ENCODE results near the gene DNAJB12. TPM values are rescaled to one million over a fixed set of nuclear protein-coding genes. Genes with fewer than 3 reads are reported as not detected.

The DNAJB12 gene
- total and polyA plus RNA-seq, 10 of the 15 experiments (the other 5 are each of a cell fraction or from before 2014, with no cell fraction given): 4.6 to 31.6 (median 18.8) TPM

GRCh38 chr10:72322030-72322279, 32.8 kb downstream of the DNAJB12 start (continued):
- no peak for TF ChIP-seq SUPT20H (IDR thresholded peaks at IDR 0.05; ENCODE audit: borderline replicate concordance, control insufficient read depth, low read depth, low read length)
- no peak for TF ChIP-seq ZNF592 (IDR thresholded peaks at IDR 0.05)

GRCh38 chr10:72321248-72322029, 33.3 kb downstream of the DNAJB12 start:
- intact Hi-C loops (cut with micrococcal nuclease; ENCODE audit: unreplicated experiment): loop anchor here (2.0 kb wide), 1 partner anchor 61 kb away; no protein-coding TSS in a partner anchor
- no peak for FAIRE-seq
- TF ChIP-seq ZNF274 (IDR thresholded peaks at IDR 0.05; ENCODE audit: insufficient read depth, insufficient read length) (no peak), STAT1 (conservative IDR thresholded peaks at IDR 0.05) (no peak), TCF7 (IDR thresholded peaks at IDR 0.05; ENCODE audit: borderline replicate concordance) (no peak), PBX3 (IDR thresholded peaks at IDR 0.05; ENCODE audit: insufficient replicate concordance, low read depth, low read length) (peak; percentile 39), SMAD1 (IDR thresholded peaks at IDR 0.05; ENCODE audit: low read depth, partially characterized antibody) (no peak), BACH1 (IDR thresholded peaks at IDR 0.05; ENCODE audit: borderline replicate concordance) (0 out of 2 replicates have a peak, but pooled peaks have one; percentile 19), CHD4 (IDR thresholded peaks at IDR 0.05) (no peak), ZNF24 (IDR thresholded peaks at IDR 0.05) (no peak), NBN (IDR thresholded peaks at IDR 0.05) (no peak), CBFB (IDR thresholded peaks at IDR 0.05; ENCODE audit: low read depth) (no peak), TAF1 (IDR thresholded peaks at IDR 0.05; ENCODE audit: borderline replicate concordance, low read depth, low read length) (no peak), FOXK2 (IDR thresholded peaks at IDR 0.05) (no peak), MYB (IDR thresholded peaks at IDR 0.05; ENCODE audit: borderline replicate concordance, low read depth, low read length) (no peak), RELB (IDR thresholded peaks at IDR 0.05; ENCODE audit: low read depth) (no peak)

More at GRCh38 chr10:72321248-72322029, 33.3 kb downstream of the DNAJB12 start:
- H3K79me2 ChIP-seq (ENCODE audit: control insufficient read depth, insufficient read depth, low read length): peaks cover 8% of the 10 kb centered on the region
- ChIA-PET CTCF (interaction anchor here (1.0 to 7.4 kb wide), 17 partner anchors 8 to 273 kb away, joined by 3 to 59 read pairs (median 4); partner anchors contain the start of gene DDIT4), SMC1A (ENCODE audit: uncharacterized antibody, unreplicated experiment) (interaction anchor here (0.8 to 7.4 kb wide), 17 partner anchors 8 to 273 kb away, joined by 3 to 103 read pairs (median 11); partner anchors contain the start of gene DDIT4), POLR2A (interaction anchor here (0.7 to 6.6 kb wide), 25 partner anchors 8 to 105 kb away, joined by 3 to 120 read pairs (median 5); partner anchors contain the start of genes ANAPC16, ASCC1 and DDIT4), RAD21 (ENCODE audit: unreplicated experiment) (interaction anchor here (0.9 to 8.4 kb wide), 16 partner anchors 8 to 188 kb away, joined by 3 to 137 read pairs (median 13); partner anchors contain the start of genes ANAPC16, ASCC1 and DDIT4)
- WGBS (ENCODE audit: insufficient coverage, insufficient replicate concordance, low lambda C conversion rate, missing lambda C conversion rate): 47% methylated on average over 13 of the region's 13 CpGs
- H2AFZ ChIP-seq (ENCODE audit: control insufficient read depth, low read depth, low read length): no peak overlapping the region
- peak overlapping the region; percentile 89 for H3K27ac ChIP-seq (ENCODE audit: control insufficient read depth, insufficient read depth)
- BruUV-seq (replicated peaks): TSS peak; percentile 83
- no peaks in the 10 kb centered on the region for H3K36me3 ChIP-seq (ENCODE audit: control insufficient read depth in 2 of 2, insufficient read depth in 2 of 2, low read length in 1 of 2)
- DNase-seq (ENCODE audit: low read depth, low spot score) (no peak), ATAC-seq (no peak)
- H3K4me2 ChIP-seq (ENCODE audit: control insufficient read depth, insufficient read depth): peak overlapping the region; percentile 56
- no peaks in the 10 kb centered on the region for H4K20me1 ChIP-seq (ENCODE audit: control insufficient read depth, insufficient read depth)
- H3K9ac ChIP-seq (ENCODE audit: control insufficient read depth, insufficient read depth, low read length): peak overlapping the region; percentile 74
- in situ Hi-C loops (cut with MboI): no loop called here
- H3K27me3 ChIP-seq (replicated peaks in 1 of 2; ENCODE audit: control insufficient read depth in 2 of 2, insufficient read depth in 2 of 2, low read length in 1 of 2): no peaks in the 10 kb centered on the region
- H3K4me1 ChIP-seq (ENCODE audit: control insufficient read depth, insufficient read depth, low read length): peaks cover 59% of the 10 kb centered on the region
- H3K4me3 ChIP-seq: peak overlapping the region; percentile 43; the same call in 1 of the 2 replicates
- H3K9me3 ChIP-seq (replicated peaks; ENCODE audit: control insufficient read depth, insufficient read depth, low read length): no peaks in the 10 kb centered on the region

All from GM12878 (cell line).